GM18498 (cell line): ENCODE results near the gene NR6A1.

Experiments
- ATAC-seq: cut with Tn5 transposase; IDR thresholded peaks from one replicate; pipeline ENCODE4 v1.9.1; 2021; ENCODE audit warnings: mild to moderate bottlenecking, moderate library complexity; ENCODE audit not compliant: unreplicated experiment

NR6A1 gene

GRCh38 chr9:124479371-124479770 is 291.7 kb downstream of the NR6A1 start:
- no peak for ATAC-seq

GRCh38 chr9:124478354-124478753 is 292.8 kb downstream of the NR6A1 start:
- ATAC-seq, result no peak

GRCh38 chr9:124477648-124478285 is 293.3 kb downstream of the NR6A1 start:
- ATAC-seq, result no peak

- no peak for ATAC-seq
Measured at GRCh38 chr9:124477211-124477647, 293.9 kb downstream of the NR6A1 start.

- no peak for ATAC-seq
Measured at GRCh38 chr9:124475868-124476690, 295.0 kb downstream of the NR6A1 start.

- ATAC-seq, result no peak
Measured at GRCh38 chr9:124475158-124475867, 295.8 kb downstream of the NR6A1 start.

GRCh38 chr9:124474151-124474550 is 297.0 kb downstream of the NR6A1 start:
- no peak for ATAC-seq

- ATAC-seq, result no peak
Measured at GRCh38 chr9:124473310-124473709, 297.8 kb downstream of the NR6A1 start.

GRCh38 chr9:124472770-124473169 is 298.3 kb downstream of the NR6A1 start:
- no peak for ATAC-seq

- ATAC-seq, result no peak
Measured at GRCh38 chr9:124471761-124472160, 299.4 kb downstream of the NR6A1 start.

GRCh38 chr9:124470726-124471125 is 300.4 kb downstream of the NR6A1 start:
- no peak for ATAC-seq

GRCh38 chr9:124470306-124470705 is 300.8 kb downstream of the NR6A1 start:
- no peak for ATAC-seq

- no peak for ATAC-seq
Measured at GRCh38 chr9:124469011-124469832, 301.9 kb downstream of the NR6A1 start.

- no peak for ATAC-seq
Measured at GRCh38 chr9:124468061-124468740, 302.9 kb downstream of the NR6A1 start.

- no peak for ATAC-seq
Measured at GRCh38 chr9:124467410-124468060, 303.6 kb downstream of the NR6A1 start.
